HepG2 (cell line): ENCODE data around the gene GRHPR. TPM values are rescaled to one million over a fixed set of nuclear protein-coding genes. Genes with fewer than 3 reads are reported as not detected.

Source experiments
- ARNT ChIP-seq: fragments of 450-650 bp; IDR thresholded peaks from 2 replicates; pipeline ENCODE4 v1.6.1; 2017
- CAMTA2 ChIP-seq: sonication (generic); formaldehyde crosslinking; IDR thresholded peaks from 2 replicates; pipeline ENCODE4 v1.4.0; 2020; ENCODE audit warnings: mild to moderate bottlenecking, missing genetic modification reagents, borderline replicate concordance
- DDIT3 ChIP-seq: sonication (generic); formaldehyde crosslinking; IDR thresholded peaks from 2 replicates; pipeline ENCODE4 v1.4.0; 2020; ENCODE audit warnings: mild to moderate bottlenecking, missing genetic modification reagents
- FUBP1 ChIP-seq: sonication (generic); formaldehyde crosslinking; IDR thresholded peaks from 2 replicates; pipeline ENCODE4 v1.5.1; 2020; ENCODE audit warnings: missing genetic modification reagents, mild to moderate bottlenecking, borderline replicate concordance
- HMG20A ChIP-seq: IDR thresholded peaks from 2 replicates; pipeline ENCODE4 v1.6.1; 2016; ENCODE audit warnings: borderline replicate concordance
- HMG20B ChIP-seq: conservative IDR thresholded peaks from 2 replicates; pipeline ENCODE4 v1.6.1; 2016; ENCODE audit warnings: missing genetic modification reagents, missing compliant biosample characterization
- HNRNPLL ChIP-seq: fragments of 200-400 bp; formaldehyde crosslinking; IDR thresholded peaks from 2 replicates; pipeline ENCODE4 v1.6.1; 2017; ENCODE audit warnings: mild to moderate bottlenecking, low read depth, low read length; ENCODE audit not compliant: poor library complexity, severe bottlenecking
- IRF2 ChIP-seq: IDR thresholded peaks from 2 replicates; pipeline ENCODE4 v1.6.1; 2018; ENCODE audit warnings: missing genetic modification reagents, missing compliant biosample characterization
- KLF12 ChIP-seq: sonication (generic); formaldehyde crosslinking; IDR thresholded peaks from 2 replicates; pipeline ENCODE4 v1.4.0; 2020; ENCODE audit warnings: missing genetic modification reagents, borderline replicate concordance
- MAX ChIP-seq: IDR thresholded peaks from 2 replicates; pipeline ENCODE4 v1.6.1; 2012; ENCODE audit warnings: inconsistent platforms
- MLXIP ChIP-seq: sonication (generic); formaldehyde crosslinking; IDR thresholded peaks from 2 replicates; pipeline ENCODE4 v1.9.0; 2021; ENCODE audit warnings: missing genetic modification reagents, borderline replicate concordance
- MXD1 ChIP-seq: sonication (generic); formaldehyde crosslinking; IDR thresholded peaks from 2 replicates; pipeline ENCODE4 v1.4.0; 2020; ENCODE audit warnings: mild to moderate bottlenecking, missing genetic modification reagents
- RBFOX2 ChIP-seq: fragments of 200-400 bp; formaldehyde crosslinking; IDR thresholded peaks from 2 replicates; pipeline ENCODE4 v1.6.1; 2017; ENCODE audit warnings: low read depth, mild to moderate bottlenecking, low read length
- SETDB1 ChIP-seq: sonication (generic); formaldehyde crosslinking; IDR thresholded peaks from 2 replicates; pipeline ENCODE4 v1.5.1; 2020; ENCODE audit warnings: missing genetic modification reagents, mild to moderate bottlenecking, borderline replicate concordance
- SKI ChIP-seq: fragments of 450-650 bp; IDR thresholded peaks from one replicate; pipeline ENCODE4 v1.6.1; 2018; ENCODE audit warnings: mild to moderate bottlenecking; ENCODE audit not compliant: partially characterized antibody
- YEATS2 ChIP-seq: sonication (generic); formaldehyde crosslinking; IDR thresholded peaks from 2 replicates; pipeline ENCODE4 v1.4.0; 2020; ENCODE audit warnings: missing genetic modification reagents, borderline replicate concordance
- ZBTB38 ChIP-seq: sonication (generic); formaldehyde crosslinking; IDR thresholded peaks from 2 replicates; pipeline ENCODE4 v1.5.1; 2020; ENCODE audit warnings: mild to moderate bottlenecking, missing genetic modification reagents
- ZEB1 ChIP-seq: IDR thresholded peaks from 2 replicates; pipeline ENCODE4 v1.6.1; 2012; ENCODE audit warnings: mild to moderate bottlenecking, low read depth, inconsistent platforms; ENCODE audit not compliant: insufficient replicate concordance
- ZKSCAN5 ChIP-seq: sonication (generic); formaldehyde crosslinking; IDR thresholded peaks from 2 replicates; pipeline ENCODE4 v1.5.1; 2020; ENCODE audit warnings: mild to moderate bottlenecking, missing genetic modification reagents
- ZNF12 ChIP-seq: sonication (generic); formaldehyde crosslinking; IDR thresholded peaks from 2 replicates; pipeline ENCODE4 v1.5.0; 2020; ENCODE audit warnings: missing genetic modification reagents
- ZNF124 ChIP-seq: sonication (generic); formaldehyde crosslinking; IDR thresholded peaks from 2 replicates; pipeline ENCODE4 v1.4.0; 2020; ENCODE audit warnings: missing genetic modification reagents
- ZNF18 ChIP-seq: sonication (generic); formaldehyde crosslinking; IDR thresholded peaks from 2 replicates; pipeline ENCODE4 v1.8.0; 2022; ENCODE audit warnings: mild to moderate bottlenecking, missing genetic modification reagents; ENCODE audit not compliant: insufficient replicate concordance
- ZNF282 ChIP-seq: fragments of 450-650 bp; IDR thresholded peaks from 2 replicates; pipeline ENCODE4 v1.6.1; 2018; ENCODE audit not compliant: partially characterized antibody
- polyA plus RNA-seq, 8 experiments: library from polyadenylated mRNA; depleted of rRNA in 3 of 8; stranded (reverse) in 7 of 8; unstranded in 1 of 8; fragments of >200 nt; fragmentation: Illumina TruSeq in 4 of 8; extraction: Trizol in 4 of 8; gene quantifications; 2 replicates each; pipeline versions ENCODE4 v1.2.1 to v1.2.3, GENCODE V29; 2011 to 2016; ENCODE audit warnings: low read depth in 4 of 8, missing spikeins in 1 of 8, mixed read lengths in 1 of 8; ENCODE audit not compliant: insufficient read depth in 1 of 8
- total RNA-seq, 5 experiments: library from RNA; depleted of rRNA; stranded (reverse); fragments of >200 nt; fragmentation: Illumina TruSeq; extraction: Trizol; gene quantifications; 2 replicates each; pipeline ENCODE4 v1.2.3, GENCODE V29; 2016; ENCODE audit warnings: low read depth in 1 of 5

Gene GRHPR
- total and polyA plus RNA-seq, 2 of the 13 experiments (the other 11 are each of a cell fraction or from before 2014, with no cell fraction given) = 113 to 115 TPM

GRCh38 chr9:37415011-37415719 is 7.3 kb upstream of the GRHPR start (continued):
- TF ChIP-seq RBFOX2 = no peak
- TF ChIP-seq MXD1 (CRISPR knock-in tag) = no peak
- TF ChIP-seq SETDB1 (CRISPR knock-in tag) = no peak
- TF ChIP-seq MLXIP = no peak
- peak; percentile 42 for TF ChIP-seq ZNF124 (CRISPR knock-in tag)
- TF ChIP-seq CAMTA2 (CRISPR knock-in tag) = no peak
- no peak for TF ChIP-seq KLF12 (CRISPR knock-in tag)
- TF ChIP-seq ZEB1 = no peak
- TF ChIP-seq HMG20B (CRISPR knock-in tag) = no peak
- TF ChIP-seq ZKSCAN5 = no peak
- TF ChIP-seq DDIT3 (CRISPR knock-in tag) = no peak
- 0 out of 2 replicates have a peak, but pooled peaks have one; percentile 11 for TF ChIP-seq MAX
- TF ChIP-seq YEATS2 (CRISPR knock-in tag) = no peak
- TF ChIP-seq FUBP1 (CRISPR knock-in tag) = no peak
- no peak for TF ChIP-seq ZNF282
- TF ChIP-seq HMG20A = no peak
- TF ChIP-seq ZBTB38 (CRISPR knock-in tag) = 0 out of 2 replicates have a peak, but pooled peaks have one; percentile 27
- TF ChIP-seq ARNT = no peak
- TF ChIP-seq SKI = no peak
- peak; percentile 57; the same call in 1 of the 2 replicates for TF ChIP-seq IRF2 (CRISPR knock-in tag)
- no peak for TF ChIP-seq HNRNPLL
- TF ChIP-seq ZNF18 (CRISPR knock-in tag) = no peak
- no peak for TF ChIP-seq ZNF12 (CRISPR knock-in tag)
